HEK293 (cell line): Measurements from ENCODE around the gene ZNF613.

ENCODE experiments used
- CTCF ChIA-PET: fragments of 350-600 bp; formaldehyde crosslinking; extraction: SDS; loops from one replicate; lab custom pipeline; 2021; ENCODE audit warnings: antibody characterized with exemption; lab: Yijun Ruan, JAX
- POLR2A ChIA-PET: fragments of 300-600 bp; formaldehyde crosslinking; extraction: SDS; loops from one replicate; lab custom pipeline; 2020; ENCODE audit warnings: antibody characterized with exemption, inconsistent platforms; lab: Yijun Ruan, JAX
- H3K27ac ChIP-seq: fragments of 200-500 bp; sonication (Bioruptor generic); 2 replicates; pipeline ENCODE4 v1.5.1; 2014; ENCODE audit warnings: low read depth, low read length, control low read depth, inconsistent platforms; ENCODE audit errors: extremely low read depth
- H3K36me3 ChIP-seq, 2 experiments: fragments of 200-500 bp in 1 of 2; sonication (Bioruptor generic) in 1 of 2; 1 replicate in 1 of 2; 2 replicates in 1 of 2; pipeline ENCODE4 v1.5.1; 2014 to 2017; ENCODE audit warnings: inconsistent platforms in 2 of 2, low read length in 2 of 2; ENCODE audit not compliant: control insufficient read depth in 2 of 2, insufficient read depth in 1 of 2
- H3K4me1 ChIP-seq: fragments of 200-500 bp; sonication (Bioruptor generic); 2 replicates; pipeline ENCODE4 v1.5.1; 2014; ENCODE audit warnings: mild to moderate bottlenecking, low read length, inconsistent platforms; ENCODE audit not compliant: control insufficient read depth, insufficient read depth
- H3K4me3 ChIP-seq: 2 replicates; pipeline ENCODE4 v1.5.1; 2011; ENCODE audit warnings: low read depth, mild to moderate bottlenecking, control low read depth, low read length, moderate library complexity
- H3K9me3 ChIP-seq: fragments of 200-500 bp; sonication (Bioruptor generic); 2 replicates; pipeline ENCODE4 v1.5.1; 2014; ENCODE audit warnings: low read depth, low read length, inconsistent platforms; ENCODE audit not compliant: control insufficient read depth, insufficient read depth
- IKZF3 ChIP-seq: fragments of 450-650 bp; IDR thresholded peaks from 2 replicates; pipeline ENCODE4 v1.5.0; 2018; ENCODE audit warnings: missing biosample characterization, mild to moderate bottlenecking, missing genetic modification characterization, moderate library complexity
- OSR2 ChIP-seq: fragments of 450-650 bp; formaldehyde crosslinking; IDR thresholded peaks from 2 replicates; pipeline ENCODE4 v1.5.1; 2016; ENCODE audit warnings: missing biosample characterization, missing genetic modification characterization
- SETDB1 ChIP-seq: IDR thresholded peaks from one replicate; pipeline ENCODE4 v1.6.1; 2017; ENCODE audit warnings: mild to moderate bottlenecking, low read length, moderate library complexity, mixed read lengths; ENCODE audit not compliant: insufficient read length
- ZBTB1 ChIP-seq: fragments of 450-650 bp; formaldehyde crosslinking; IDR thresholded peaks from 2 replicates; pipeline ENCODE4 v1.5.1; 2016; ENCODE audit warnings: missing biosample characterization, missing genetic modification characterization
- ZBTB44 ChIP-seq: fragments of 450-650 bp; IDR thresholded peaks from 2 replicates; pipeline ENCODE4 v1.5.1; 2018; ENCODE audit warnings: missing biosample characterization, mild to moderate bottlenecking, missing genetic modification characterization
- ZFP69B ChIP-seq: fragments of 450-650 bp; formaldehyde crosslinking; IDR thresholded peaks from 2 replicates; pipeline ENCODE4 v1.5.1; 2016; ENCODE audit warnings: missing biosample characterization, missing genetic modification characterization
- ZNF140 ChIP-seq: fragments of 450-650 bp; formaldehyde crosslinking; IDR thresholded peaks from 2 replicates; pipeline ENCODE4 v1.5.1; 2016; ENCODE audit warnings: missing biosample characterization, missing genetic modification characterization
- ZNF174 ChIP-seq: fragments of 450-650 bp; formaldehyde crosslinking; IDR thresholded peaks from 2 replicates; pipeline ENCODE4 v1.5.0; 2017; ENCODE audit warnings: missing biosample characterization, mild to moderate bottlenecking, missing genetic modification characterization
- ZNF26 ChIP-seq: fragments of 450-650 bp; formaldehyde crosslinking; IDR thresholded peaks from 2 replicates; pipeline ENCODE4 v1.5.1; 2016; ENCODE audit warnings: missing biosample characterization, missing genetic modification characterization
- ZNF280D ChIP-seq: fragments of 450-650 bp; formaldehyde crosslinking; IDR thresholded peaks from 2 replicates; pipeline ENCODE4 v1.5.1; 2016; ENCODE audit warnings: missing biosample characterization, missing genetic modification characterization
- ZNF433 ChIP-seq: fragments of 450-650 bp; formaldehyde crosslinking; IDR thresholded peaks from 2 replicates; pipeline ENCODE4 v1.5.1; 2016; ENCODE audit warnings: missing biosample characterization, missing genetic modification characterization, low read depth
- ZNF707 ChIP-seq: fragments of 450-650 bp; formaldehyde crosslinking; IDR thresholded peaks from 2 replicates; pipeline ENCODE4 v1.5.1; 2016; ENCODE audit warnings: missing biosample characterization, missing genetic modification characterization
- ZNF843 ChIP-seq: fragments of 450-650 bp; formaldehyde crosslinking; IDR thresholded peaks from 2 replicates; pipeline ENCODE4 v1.5.1; 2016; ENCODE audit warnings: missing biosample characterization, missing genetic modification characterization

ZNF613 gene

GRCh38 chr19:51926426-51926783 is 867 bp upstream of the ZNF613 start:
- POLR2A ChIA-PET, result no interaction called here
- Histone ChIP-seq H3K4me1 (no peaks in the 10 kb centered on the region), H3K4me3 (no peak overlapping the region; the same call in 1 of the 2 replicates), H3K36me3 (peaks cover 18 to 21% of the 10 kb centered on the region in 2 experiments), H3K27ac (no peak overlapping the region; the same call in 1 of the 2 replicates), H3K9me3 (no peaks in the 10 kb centered on the region)
- TF ChIP-seq IKZF3 (tag by site-specific recombination) (0 out of 2 replicates have a peak, but pooled peaks have one; percentile 31), ZNF174 (tag by site-specific recombination) (no peak), SETDB1 (peak; percentile 30)
- CTCF ChIA-PET, result interaction anchor here (0.5 to 0.7 kb wide), 3 partner anchors 34 to 537 kb away, joined by 3 to 4 read pairs (median 3); no protein-coding TSS in a partner anchor

GRCh38 chr19:51927859-51928258 is 587 bp downstream of the ZNF613 start:
- Histone ChIP-seq H3K4me1 (no peaks in the 10 kb centered on the region), H3K9me3 (no peaks in the 10 kb centered on the region), H3K27ac (no peak overlapping the region), H3K36me3 (peaks cover 30 to 31% of the 10 kb centered on the region in 2 experiments), H3K4me3 (peak overlapping the region; percentile 81)
- CTCF ChIA-PET, result no interaction called here
- POLR2A ChIA-PET, result interaction anchor here (1.1 kb wide), 1 partner anchor 62 kb away, joined by 5 read pairs; no protein-coding TSS in a partner anchor
- no peak for TF ChIP-seq ZBTB1 (tag by site-specific recombination)

- no peak overlapping the region for H3K27ac ChIP-seq
- TF ChIP-seq ZNF280D, result no peak
- TF ChIP-seq ZNF26 (tag by site-specific recombination), result no peak
- no peak for TF ChIP-seq ZFP69B (tag by site-specific recombination)
- TF ChIP-seq OSR2 (tag by site-specific recombination), result no peak
- no peak for TF ChIP-seq ZNF433 (tag by site-specific recombination)
- TF ChIP-seq ZBTB44, result no peak
- TF ChIP-seq ZNF140, result no peak
- no peak for TF ChIP-seq ZNF843 (tag by site-specific recombination)
- TF ChIP-seq ZNF707 (tag by site-specific recombination), result no peak
- TF ChIP-seq, all 188 proteins: peak for 0
- no peak overlapping the region for H3K4me3 ChIP-seq
- no peaks in the 10 kb centered on the region for H3K4me1 ChIP-seq
- H3K9me3 ChIP-seq, result no peaks in the 10 kb centered on the region; the same call in 1 of the 2 replicates
- peaks cover 44 to 64% of the 10 kb centered on the region in 2 experiments for H3K36me3 ChIP-seq
- CTCF ChIA-PET, result no interaction called here
- POLR2A ChIA-PET, result no interaction called here
Measured at GRCh38 chr19:51931921-51932320, 4.6 kb downstream of the ZNF613 start.
